NCI-H1930 (cell line): ENCODE data around the gene OTUD1.
A peak's percentile ranks its signal among the peaks of the same experiment; 100 is the strongest.
"Not testable (repeated sequence)": the region's sequence is repeated elsewhere in the genome, so short reads cannot be mapped to it uniquely, and the experiment has no call there.

Experiments used
- DNase-seq, 2 experiments: peaks; one replicate each; lab custom pipeline; 2025; lab: John Stamatoyannopoulos, UW

OTUD1 gene

GRCh38 chr10:23438547-23439451, at the start of gene OTUD1:
TSS of gene OTUD1 (plus strand) at chr10:23439075. CDS start at chr10:23439458, 383 bp downstream.
- peak; percentile 45 to 59 for DNase-seq

GRCh38 chr10:23390408-23390807, 48.5 kb upstream of the OTUD1 start:
- DNase-seq = not testable (repeated sequence)

GRCh38 chr10:23390809-23391208, 48.1 kb upstream of the OTUD1 start:
- DNase-seq = no peak

GRCh38 chr10:23391821-23392220, 47.1 kb upstream of the OTUD1 start:
- DNase-seq = no peak

GRCh38 chr10:23395017-23395416, 43.9 kb upstream of the OTUD1 start:
- DNase-seq = no peak

GRCh38 chr10:23396695-23397094, 42.2 kb upstream of the OTUD1 start:
- DNase-seq = no peak

- DNase-seq = no peak
These were observed 39.2 kb upstream of the OTUD1 start for GRCh38 chr10:23399701-23400144.

GRCh38 chr10:23402856-23403255, 36.0 kb upstream of the OTUD1 start:
- DNase-seq = no peak

GRCh38 chr10:23403278-23403677, 35.6 kb upstream of the OTUD1 start:
- no peak for DNase-seq

- no peak for DNase-seq
These were observed 35.2 kb upstream of the OTUD1 start for GRCh38 chr10:23403719-23404118.

GRCh38 chr10:23404461-23404980, 34.4 kb upstream of the OTUD1 start:
- DNase-seq = no peak

GRCh38 chr10:23405540-23405939, 33.3 kb upstream of the OTUD1 start:
- DNase-seq = no peak

GRCh38 chr10:23406409-23406808, 32.5 kb upstream of the OTUD1 start:
- DNase-seq = no peak

GRCh38 chr10:23408330-23408976, 30.4 kb upstream of the OTUD1 start:
- no peak for DNase-seq

- no peak for DNase-seq
These were observed 26.7 kb upstream of the OTUD1 start for GRCh38 chr10:23412223-23412622.

GRCh38 chr10:23413629-23414089, 25.2 kb upstream of the OTUD1 start:
- DNase-seq = no peak

- no peak for DNase-seq
These were observed 24.2 kb upstream of the OTUD1 start for GRCh38 chr10:23414658-23415057.

GRCh38 chr10:23417254-23417653, 21.6 kb upstream of the OTUD1 start:
- DNase-seq = no peak

- DNase-seq = no peak
These were observed 20.7 kb upstream of the OTUD1 start for GRCh38 chr10:23418051-23418681.

- no peak for DNase-seq
These were observed 19.7 kb upstream of the OTUD1 start for GRCh38 chr10:23419201-23419600.

- DNase-seq = no peak
These were observed 19.1 kb upstream of the OTUD1 start for GRCh38 chr10:23419655-23420329.

GRCh38 chr10:23421397-23421796, 17.5 kb upstream of the OTUD1 start:
- DNase-seq = no peak
